Keratinocyte (primary cell): ENCODE results near the gene RGSL1. TPM values are rescaled to one million over a fixed set of nuclear protein-coding genes. Genes with fewer than 3 reads are reported as not detected.

Experiments used
- DNase-seq: peaks from one replicate; pipeline ENCODE4 v3.0.0-alpha.2; 2011; ENCODE audit warnings: low read depth, missing footprints, low spot score
- FAIRE-seq: peaks from 2 replicates; lab custom pipeline; 2011; peaks lifted over from hg19 to GRCh38; lab: Jason Lieb, UNC
- H2AFZ ChIP-seq: 2 replicates; pipeline ENCODE4 v1.6.0; 2012; ENCODE audit warnings: low read length, control low read depth, inconsistent platforms; ENCODE audit not compliant: control insufficient read depth
- H3K27ac ChIP-seq: 2 replicates; pipeline ENCODE4 v1.5.1; 2011; ENCODE audit warnings: low read length; ENCODE audit not compliant: control insufficient read depth, insufficient read depth
- H3K27me3 ChIP-seq: 3 replicates; pipeline ENCODE4 v1.6.0; 2011; ENCODE audit warnings: low read length; ENCODE audit not compliant: control insufficient read depth, insufficient read depth; ENCODE audit errors: extremely low read depth
- H3K36me3 ChIP-seq, 2 experiments: 2 replicates in 1 of 2; 3 replicates in 1 of 2; pipeline ENCODE4 v1.5.1; 2011; ENCODE audit warnings: low read length in 2 of 2, mild to moderate bottlenecking in 1 of 2; ENCODE audit not compliant: control insufficient read depth in 2 of 2, insufficient read depth in 2 of 2; ENCODE audit errors: extremely low read depth in 1 of 2
- H3K4me1 ChIP-seq: 3 replicates; pipeline ENCODE4 v1.5.1; 2011; ENCODE audit warnings: low read length; ENCODE audit not compliant: control insufficient read depth, insufficient read depth; ENCODE audit errors: extremely low read depth
- H3K4me2 ChIP-seq: 3 replicates; pipeline ENCODE4 v1.6.0; 2011; ENCODE audit warnings: low read depth, low read length; ENCODE audit not compliant: control insufficient read depth, insufficient read depth; ENCODE audit errors: extremely low read depth
- H3K4me3 ChIP-seq, 3 experiments: fragments of 200-600 bp in 1 of 3; sonication (generic) in 1 of 3; 2 replicates in 2 of 3; 3 replicates in 1 of 3; pipeline ENCODE4 v1.5.1; 2011 to 2016; ENCODE audit warnings: low read length in 3 of 3, mild to moderate bottlenecking in 3 of 3, control low read depth in 2 of 3, inconsistent platforms in 1 of 3, low read depth in 1 of 3, mixed read lengths in 1 of 3, mixed run types in 1 of 3, moderate library complexity in 1 of 3; ENCODE audit not compliant: control insufficient read depth in 2 of 3, insufficient read depth in 2 of 3; ENCODE audit errors: extremely low read depth in 1 of 3
- H3K79me2 ChIP-seq: 2 replicates; pipeline ENCODE4 v1.6.0; 2012; ENCODE audit warnings: low read length; ENCODE audit not compliant: control insufficient read depth, insufficient read depth
- H3K9ac ChIP-seq: 3 replicates; pipeline ENCODE4 v1.6.0; 2011; ENCODE audit warnings: low read length; ENCODE audit not compliant: control insufficient read depth, insufficient read depth; ENCODE audit errors: extremely low read depth
- H3K9me1 ChIP-seq: 3 replicates; pipeline ENCODE4 v1.6.0; 2011; ENCODE audit warnings: low read length; ENCODE audit not compliant: control insufficient read depth, insufficient read depth; ENCODE audit errors: extremely low read depth
- H3K9me3 ChIP-seq: 2 replicates; pipeline ENCODE4 v1.5.1; 2012; ENCODE audit warnings: low read depth, low read length; ENCODE audit not compliant: control insufficient read depth
- H4K20me1 ChIP-seq: 3 replicates; pipeline ENCODE4 v1.6.0; 2011; ENCODE audit warnings: low read length; ENCODE audit not compliant: control insufficient read depth, insufficient read depth; ENCODE audit errors: extremely low read depth
- CTCF ChIP-seq, 3 experiments: IDR thresholded peaks in 1 of 3; conservative IDR thresholded peaks in 1 of 3; optimal IDR thresholded peaks in 1 of 3; 2 replicates in 2 of 3; 3 replicates in 1 of 3; pipeline versions ENCODE3 to v1.5.1; 2011; ENCODE audit warnings: low read length in 3 of 3, mild to moderate bottlenecking in 3 of 3, moderate library complexity in 2 of 3, control low read depth in 1 of 3, inconsistent platforms in 1 of 3; ENCODE audit not compliant: insufficient read depth in 2 of 3; ENCODE audit errors: extremely low read depth in 1 of 3
- EZH2 ChIP-seq: IDR thresholded peaks from one replicate; pipeline ENCODE4 v1.6.1; 2012; ENCODE audit warnings: inconsistent platforms, mild to moderate bottlenecking, low read length, moderate library complexity
- dilution Hi-C: fragments of 300-500 bp; cut with MboI; formaldehyde crosslinking; loops from one replicate; pipeline ENCODE4 v1.7.0; 2020; ENCODE audit warnings: low sequenced_read_pairs; ENCODE audit not compliant: extremely low pct_ligation_motif_present
- polyA plus RNA-seq, 5 experiments: library from polyadenylated mRNA; depleted of rRNA in 3 of 5; stranded (reverse) in 3 of 5; stranded (forward) in 1 of 5; unstranded in 1 of 5; fragments of >200 nt; gene quantifications; 1 replicate in 1 of 5; 2 replicates in 3 of 5; 3 replicates in 1 of 5; pipeline versions ENCODE4 v1.2.1 to v1.2.3, GENCODE V29; 2011 to 2012; ENCODE audit warnings: missing spikeins in 2 of 5, low read depth in 1 of 5, low replicate concordance in 1 of 5

Gene RGSL1
- polyA plus RNA-seq, 1 donor (not counting 4 experiments of a cell fraction or from before 2014, with no cell fraction given) = not detected

- no peak overlapping the region for H3K27ac ChIP-seq
- TF ChIP-seq CTCF (optimal IDR thresholded peaks at IDR 0.05 in 1 of 3, IDR thresholded peaks at IDR 0.05 in 1 of 3, conservative IDR thresholded peaks at IDR 0.05 in 1 of 3; ENCODE audit: extremely low read depth in 1 of 3, insufficient read depth in 2 of 3, low read length in 3 of 3) = no peak
- no peak for TF ChIP-seq EZH2
- H3K36me3 ChIP-seq = no peaks in the 10 kb centered on the region
- H3K9me3 ChIP-seq = no peaks in the 10 kb centered on the region
- H3K4me3 ChIP-seq = no peak overlapping the region
- FAIRE-seq (no peak), DNase-seq (no peak)
- no peak overlapping the region for H3K9ac ChIP-seq
- no peaks in the 10 kb centered on the region for H3K4me1 ChIP-seq
- no peak overlapping the region for H2AFZ ChIP-seq
- no peaks in the 10 kb centered on the region for H4K20me1 ChIP-seq
- no peaks in the 10 kb centered on the region for H3K79me2 ChIP-seq
- no peak overlapping the region for H3K4me2 ChIP-seq
- no peaks in the 10 kb centered on the region for H3K27me3 ChIP-seq
- dilution Hi-C loops = no loop called here
- no peaks in the 10 kb centered on the region for H3K9me1 ChIP-seq
Measured at GRCh38 chr1:182560392-182560984, 110.5 kb downstream of the RGSL1 start.

GRCh38 chr1:182561456-182561855 lies 111.5 kb downstream of the RGSL1 start:
- no peak overlapping the region for H2AFZ ChIP-seq
- no peaks in the 10 kb centered on the region for H3K79me2 ChIP-seq
- no peak for FAIRE-seq
- H3K4me1 ChIP-seq = no peaks in the 10 kb centered on the region
- H3K27me3 ChIP-seq = no peaks in the 10 kb centered on the region
- dilution Hi-C loops = no loop called here
- no peak for DNase-seq
- no peaks in the 10 kb centered on the region for H3K9me1 ChIP-seq
- no peaks in the 10 kb centered on the region for H3K9me3 ChIP-seq
- no peak overlapping the region for H3K9ac ChIP-seq
- H3K36me3 ChIP-seq = no peaks in the 10 kb centered on the region
- no peaks in the 10 kb centered on the region for H4K20me1 ChIP-seq
- no peak overlapping the region for H3K4me2 ChIP-seq
- no peak overlapping the region for H3K4me3 ChIP-seq
- TF ChIP-seq CTCF (optimal IDR thresholded peaks at IDR 0.05 in 1 of 3, IDR thresholded peaks at IDR 0.05 in 1 of 3, conservative IDR thresholded peaks at IDR 0.05 in 1 of 3; ENCODE audit: extremely low read depth in 1 of 3, insufficient read depth in 2 of 3, low read length in 3 of 3) (no peak), EZH2 (no peak)
- H3K27ac ChIP-seq = no peak overlapping the region
